Body of pancreas (tissue), 4 donors: Measurements from ENCODE around the gene RNFT2.

Source experiments
- POLR2A ChIP-seq, 3 donors: fragments of 450-650 bp; IDR thresholded peaks; one replicate each; pipeline ENCODE4 v1.6.1; 2016; ENCODE audit warnings: antibody characterized with exemption in 3 of 3, mild to moderate bottlenecking in 2 of 3
- TF ChIP-seq, protein P1 (sequence below), 7 experiments: fragments of 450-650 bp in 4 of 7; fragments of 200-600 bp in 3 of 7; sonication (generic) in 3 of 7; IDR thresholded peaks; one replicate each; pipeline ENCODE4 v1.5.1; 2016 to 2019; ENCODE audit warnings: antibody characterized with exemption in 7 of 7

DNA sequence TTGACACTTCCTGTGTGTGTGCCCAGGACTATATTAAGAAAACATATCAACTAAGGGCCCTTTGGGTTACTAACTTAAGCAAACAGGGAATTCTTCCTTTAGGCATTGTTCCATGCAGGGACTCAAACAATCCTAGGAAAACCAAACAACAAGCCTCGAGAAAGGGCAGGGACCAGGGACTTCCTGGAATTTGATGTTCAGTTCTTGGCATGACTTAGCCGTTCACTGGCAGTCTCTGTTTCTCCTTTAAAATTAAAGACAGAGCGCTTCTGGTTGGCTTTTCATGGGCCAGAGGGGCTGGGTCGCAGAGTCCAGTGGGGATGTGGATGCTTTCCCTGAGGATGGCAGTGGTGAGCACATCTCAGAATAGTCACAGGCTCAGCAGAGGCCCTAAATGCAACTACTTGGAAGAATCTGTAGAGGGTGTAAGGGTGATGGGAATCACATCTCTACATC, 35.2 kb downstream of the RNFT2 start:
- TF ChIP-seq, protein P1, sequence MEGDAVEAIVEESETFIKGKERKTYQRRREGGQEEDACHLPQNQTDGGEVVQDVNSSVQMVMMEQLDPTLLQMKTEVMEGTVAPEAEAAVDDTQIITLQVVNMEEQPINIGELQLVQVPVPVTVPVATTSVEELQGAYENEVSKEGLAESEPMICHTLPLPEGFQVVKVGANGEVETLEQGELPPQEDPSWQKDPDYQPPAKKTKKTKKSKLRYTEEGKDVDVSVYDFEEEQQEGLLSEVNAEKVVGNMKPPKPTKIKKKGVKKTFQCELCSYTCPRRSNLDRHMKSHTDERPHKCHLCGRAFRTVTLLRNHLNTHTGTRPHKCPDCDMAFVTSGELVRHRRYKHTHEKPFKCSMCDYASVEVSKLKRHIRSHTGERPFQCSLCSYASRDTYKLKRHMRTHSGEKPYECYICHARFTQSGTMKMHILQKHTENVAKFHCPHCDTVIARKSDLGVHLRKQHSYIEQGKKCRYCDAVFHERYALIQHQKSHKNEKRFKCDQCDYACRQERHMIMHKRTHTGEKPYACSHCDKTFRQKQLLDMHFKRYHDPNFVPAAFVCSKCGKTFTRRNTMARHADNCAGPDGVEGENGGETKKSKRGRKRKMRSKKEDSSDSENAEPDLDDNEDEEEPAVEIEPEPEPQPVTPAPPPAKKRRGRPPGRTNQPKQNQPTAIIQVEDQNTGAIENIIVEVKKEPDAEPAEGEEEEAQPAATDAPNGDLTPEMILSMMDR (IDR thresholded peaks at IDR 0.05) = no peak
- no peak for TF ChIP-seq POLR2A (IDR thresholded peaks at IDR 0.05)
